Right renal cortex interstitium (tissue), 3 donors: ENCODE measurements around the gene ARPP19. TPM values are rescaled to one million over a fixed set of nuclear protein-coding genes. Genes with fewer than 3 reads are reported as not detected.
"Not testable (repeated sequence)": the region's sequence is repeated elsewhere in the genome, so short reads cannot be mapped to it uniquely, and the experiment has no call there.

Experiments
- DNase-seq, 3 donors: peaks; one replicate each; pipeline ENCODE4 v3.0.0-alpha.2; 2013; ENCODE audit warnings: low read depth in 3 of 3, low spot score in 2 of 3
- polyA plus RNA-seq, 3 donors: library from polyadenylated mRNA; unstranded; fragments of 120-200 nt; gene quantifications; one replicate each; pipeline ENCODE4 v1.2.1, GENCODE V29; 2013; ENCODE audit not compliant: insufficient read length in 3 of 3

ARPP19 gene, protein sequence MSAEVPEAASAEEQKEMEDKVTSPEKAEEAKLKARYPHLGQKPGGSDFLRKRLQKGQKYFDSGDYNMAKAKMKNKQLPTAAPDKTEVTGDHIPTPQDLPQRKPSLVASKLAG
- 100 to 1,000 TPM; 144 to 151 (median 146) TPM for polyA plus RNA-seq

- DNase-seq: peak; percentile 64 to 79 (median 75)
Measured at GRCh38 chr15:52568601-52569585, at the start of gene ARPP19. ARPP19 (minus strand) TSS chr15:52569030; CDS start chr15:52568892, 138 bp downstream.

DNA sequence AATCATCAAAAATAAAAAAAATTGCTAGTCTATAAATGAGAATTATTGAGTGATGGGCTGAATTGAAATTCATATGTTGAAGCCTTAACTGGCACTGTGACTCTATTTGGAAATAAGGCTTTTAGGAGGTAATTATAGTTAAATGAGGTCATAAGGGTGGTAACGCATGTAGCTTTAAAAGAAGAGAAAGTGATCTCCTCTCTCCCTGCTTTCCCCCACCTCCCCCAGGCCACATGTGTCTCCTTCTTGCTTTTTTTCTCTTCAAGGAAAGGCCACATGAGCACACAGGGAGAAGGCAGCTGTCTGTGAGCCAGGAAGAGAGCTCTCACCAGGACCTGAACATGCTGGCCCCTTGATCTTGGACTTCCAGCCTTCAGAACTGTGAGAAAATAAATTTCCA, 48.2 kb upstream of the ARPP19 start:
- no peak for DNase-seq

DNA sequence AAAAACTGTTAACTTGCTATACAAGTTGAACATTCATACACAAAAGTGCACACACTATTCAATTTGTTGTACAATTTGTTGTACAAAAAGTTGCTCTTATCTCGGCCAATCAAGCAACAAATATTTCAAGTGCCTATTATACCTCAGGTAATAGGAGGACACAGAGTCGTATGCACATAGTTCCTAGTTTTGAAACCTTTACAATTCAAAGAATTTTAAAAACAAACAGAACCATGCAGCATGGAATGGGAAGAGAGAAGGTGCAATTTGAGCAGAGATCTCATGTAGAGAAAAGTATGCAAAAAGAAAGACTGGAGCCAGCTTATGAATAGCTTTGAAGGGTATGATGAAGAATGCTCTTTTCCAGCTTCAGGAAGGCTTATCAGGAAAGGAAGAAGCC, 46.5 kb upstream of the ARPP19 start:
- no peak for DNase-seq

- no peak for DNase-seq
Measured at GRCh38 chr15:52609593-52609992, 40.8 kb upstream of the ARPP19 start.

- DNase-seq: no peak
Measured at GRCh38 chr15:52584414-52584813, 15.6 kb upstream of the ARPP19 start.

- no peak for DNase-seq
Measured at GRCh38 chr15:52579852-52580251, 11.0 kb upstream of the ARPP19 start.

GRCh38 chr15:52576692-52577091, 7.9 kb upstream of the ARPP19 start:
- no peak for DNase-seq

- DNase-seq: not testable (repeated sequence)
Measured at GRCh38 chr15:52575573-52575972, 6.7 kb upstream of the ARPP19 start.

- DNase-seq: no peak
Measured at GRCh38 chr15:52575072-52575471, 6.2 kb upstream of the ARPP19 start.

DNA sequence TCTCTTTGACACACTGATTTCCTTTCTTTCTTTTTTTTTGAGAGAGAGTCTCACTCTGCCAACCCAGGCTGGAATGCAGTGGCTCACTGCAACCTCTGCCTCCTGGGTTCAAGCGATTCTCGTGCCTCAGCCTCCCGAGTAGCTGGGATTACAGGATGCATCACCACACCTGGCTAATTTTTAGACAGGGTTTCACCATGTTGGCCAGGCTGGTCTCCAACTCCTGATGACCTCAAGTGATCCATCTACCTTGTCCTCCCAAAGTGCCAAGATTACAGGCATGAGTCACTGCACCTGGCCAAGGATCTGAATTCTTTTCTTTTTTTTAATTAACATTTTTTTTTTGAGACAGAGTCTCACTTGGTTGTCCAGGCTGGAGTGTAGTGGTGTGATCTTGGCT, 5.8 kb upstream of the ARPP19 start:
- not testable (repeated sequence) for DNase-seq

- peak; percentile 30 to 54 (median 51) for DNase-seq
Measured at GRCh38 chr15:52567871-52568600, 794 bp downstream of the ARPP19 start.

GRCh38 chr15:52566889-52567288, 1.9 kb downstream of the ARPP19 start:
- no peak for DNase-seq

DNA sequence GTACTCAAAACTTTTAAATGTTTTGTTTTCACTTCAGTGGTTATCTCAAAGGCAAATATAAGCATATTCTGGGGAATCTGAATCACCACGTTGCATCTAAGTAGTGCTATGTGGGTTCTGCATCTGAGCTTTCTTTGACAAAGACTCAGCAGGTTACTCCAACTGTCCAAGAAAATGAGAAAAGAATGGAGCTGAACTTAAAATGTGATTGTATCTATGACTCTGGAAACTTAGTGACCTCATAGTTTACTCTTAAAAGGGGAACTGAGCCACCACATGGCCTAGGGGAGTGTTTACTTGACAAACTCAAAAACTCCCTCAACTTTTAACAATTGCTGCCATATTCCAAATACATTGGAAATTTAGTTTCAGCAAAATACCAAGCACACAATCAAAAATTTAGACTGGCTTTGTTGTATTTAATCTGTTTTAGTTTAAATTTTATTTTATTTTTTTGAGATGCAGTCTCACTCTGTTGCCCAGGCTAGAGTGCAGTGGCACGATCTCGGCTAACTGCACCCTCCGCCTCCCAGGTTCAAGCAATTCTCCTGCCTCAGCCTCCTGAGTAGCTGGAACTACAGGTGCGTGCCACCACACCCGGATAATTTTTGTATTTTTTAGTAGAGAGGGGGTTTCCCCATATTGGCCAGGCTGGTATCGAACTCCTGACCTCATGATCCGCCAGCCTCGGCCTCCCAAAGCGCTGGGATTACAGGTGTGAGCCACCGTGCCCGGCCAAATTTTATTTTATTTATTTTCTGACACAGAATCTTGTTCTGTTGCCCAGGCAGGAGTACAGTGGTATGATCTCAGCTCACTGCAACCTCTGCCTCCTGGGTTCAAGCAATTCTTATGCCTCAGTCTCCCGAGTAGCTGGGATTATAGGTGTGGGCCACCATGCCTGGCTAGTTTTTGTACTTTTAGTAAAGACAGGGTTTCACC, 3.1 kb downstream of the ARPP19 start:
- not testable (repeated sequence) for DNase-seq

GRCh38 chr15:52563501-52564060, 5.2 kb downstream of the ARPP19 start:
- DNase-seq: no peak

DNA sequence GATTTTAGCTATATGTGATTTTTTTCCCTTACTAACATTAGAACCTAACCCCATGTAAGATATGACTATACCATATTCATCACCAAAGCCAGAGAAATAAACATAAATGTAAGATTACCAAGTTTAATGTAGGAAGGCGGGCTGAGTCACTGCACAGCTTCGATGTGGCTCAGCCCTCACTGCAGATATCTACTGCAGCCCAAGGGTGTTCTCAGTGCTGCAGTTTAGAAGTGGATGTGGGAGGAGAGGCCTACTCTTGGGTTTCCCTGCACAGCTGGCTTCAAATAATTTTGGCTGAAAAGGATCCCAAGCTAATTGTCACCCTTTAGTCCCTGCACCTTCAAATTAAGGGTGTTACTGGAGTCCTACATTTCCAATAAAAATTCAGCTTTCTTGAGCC, 9.3 kb downstream of the ARPP19 start:
- DNase-seq: no peak

DNA sequence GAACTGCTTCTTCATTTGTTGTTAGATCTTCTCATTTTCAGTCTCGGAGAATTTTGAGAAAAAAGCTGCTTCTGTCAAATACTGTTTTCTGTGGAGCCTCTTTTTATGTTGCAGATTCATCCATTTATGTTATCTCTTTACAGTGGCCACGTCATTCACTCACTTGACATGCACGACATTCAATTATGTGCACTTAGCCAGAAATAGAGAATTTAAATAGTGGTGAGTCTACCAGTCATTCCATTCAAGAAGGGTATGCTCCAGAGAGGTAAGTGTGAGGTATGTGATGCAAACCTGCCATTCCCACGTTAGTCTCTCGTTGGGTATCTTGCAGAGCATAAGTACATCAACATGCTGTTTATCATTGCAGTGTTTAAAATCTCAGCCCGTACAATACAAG, 9.8 kb downstream of the ARPP19 start:
- no peak for DNase-seq

DNA sequence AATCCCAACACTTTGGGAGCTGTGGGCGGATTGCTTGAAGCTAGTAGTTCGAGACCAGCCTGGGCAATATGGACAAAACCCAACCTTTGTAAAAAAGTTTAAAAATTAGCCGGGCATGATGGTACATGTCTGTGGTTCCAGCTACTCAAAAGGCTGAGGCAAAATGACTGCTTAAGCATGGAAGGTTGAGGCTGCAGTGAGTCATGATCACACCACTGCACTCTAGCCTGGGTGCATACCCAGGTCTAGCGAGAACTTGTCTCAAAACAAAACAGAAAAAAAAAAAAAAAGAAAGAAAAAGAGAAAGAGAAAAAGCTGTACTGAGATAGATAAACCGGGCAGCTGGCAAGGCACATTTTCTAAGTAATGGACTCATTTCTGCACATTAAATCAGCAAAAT, 10.6 kb downstream of the ARPP19 start:
- DNase-seq: no peak

GRCh38 chr15:52557274-52557641, 11.6 kb downstream of the ARPP19 start:
- no peak for DNase-seq

GRCh38 chr15:52556524-52557273, 12.1 kb downstream of the ARPP19 start:
- no peak for DNase-seq
